Activated T-cell treated with anti-CD3 and anti-CD28 coated beads, Interleukin-2, amount 50 U/mL, for 72 hours (primary cell): ENCODE results near the gene CALHM5. TPM values are rescaled to one million over a fixed set of nuclear protein-coding genes. Genes with fewer than 3 reads are reported as not detected.

Source experiments
- ATAC-seq, 2 donors: fragments of 150-1000 bp; cut with Tn5 transposase; replicated peaks in 1 of 2; 2 replicates each; pipeline ENCODE4 v1.10.0; 2021; ENCODE audit warnings: moderate library complexity in 2 of 2, mild to moderate bottlenecking in 1 of 2
- DNase-seq, 2 donors: peaks; one replicate each; pipeline ENCODE4 v3.0.0; 2021 to 2022; ENCODE audit warnings: mixed read lengths in 1 of 2
- H3K27ac Mint-ChIP-seq: one replicate; pipeline ENCODE4 v1.8.0; 2022; ENCODE audit warnings: mild to moderate bottlenecking, moderate library complexity, mixed read lengths
- H3K27me3 Mint-ChIP-seq: one replicate; pipeline ENCODE4 v1.8.0; 2022; ENCODE audit warnings: low read depth, mixed read lengths
- H3K36me3 Mint-ChIP-seq, 2 donors: one replicate each; pipeline ENCODE4 v1.8.0; 2022; ENCODE audit warnings: mixed read lengths in 2 of 2, mild to moderate bottlenecking in 1 of 2; ENCODE audit not compliant: insufficient read depth in 2 of 2
- H3K4me1 Mint-ChIP-seq: one replicate; pipeline ENCODE4 v1.8.0; 2022; ENCODE audit warnings: low read depth, mixed read lengths
- H3K4me3 Mint-ChIP-seq, 2 donors: one replicate each; pipeline ENCODE4 v1.8.0; 2022; ENCODE audit warnings: mild to moderate bottlenecking in 2 of 2, mixed read lengths in 2 of 2, moderate library complexity in 2 of 2
- H3K9me3 Mint-ChIP-seq, 2 donors: one replicate each; pipeline ENCODE4 v1.8.0; 2022; ENCODE audit warnings: mixed read lengths in 2 of 2
- total RNA-seq, 2 donors: library from RNA; stranded (reverse); gene quantifications; one replicate each; pipeline ENCODE4 v1.2.3, GENCODE V29; 2022

CALHM5 gene
- total RNA-seq: not detected

- Mint-ChIP-seq H3K27ac (no peak within 1 kb of the TSS), H3K4me3 (no peak within 1 kb of the TSS), H3K27me3 (no peaks in the 10 kb centered on the region), H3K4me1 (no peaks in the 10 kb centered on the region), H3K36me3 (no peaks in the 10 kb centered on the region), H3K9me3 (peaks cover 0 to under 1% of the 10 kb centered on the region in 2 donors)
- DNase-seq: no peak
- ATAC-seq: no peak
Measured at GRCh38 chr6:116511424-116512110, at the start of gene CALHM5. TSS of gene CALHM5 (plus strand) at chr6:116511639. CDS start at chr6:116511697, 58 bp downstream.

GRCh38 chr6:116461932-116462885, 49.2 kb upstream of the CALHM5 start:
- DNase-seq (peak; percentile 68 to 72), ATAC-seq (peak; percentile 95 to 96)
- Mint-ChIP-seq H3K4me1 (peaks cover 41% of the 10 kb centered on the region), H3K27me3 (peaks cover 16% of the 10 kb centered on the region), H3K36me3 (peaks cover 0 to 4% of the 10 kb centered on the region in 2 donors), H3K9me3 (no peaks in the 10 kb centered on the region), H3K4me3 (peak overlapping the region; percentile 78 to 84), H3K27ac (no peak overlapping the region)

GRCh38 chr6:116463301-116463700, 48.1 kb upstream of the CALHM5 start:
- H3K4me3 Mint-ChIP-seq: no peak overlapping the region
- ATAC-seq (no peak), DNase-seq (no peak)
- no peak overlapping the region for H3K27ac Mint-ChIP-seq
- H3K4me1 Mint-ChIP-seq: peaks cover 37% of the 10 kb centered on the region
- peaks cover 16% of the 10 kb centered on the region for H3K27me3 Mint-ChIP-seq
- H3K9me3 Mint-ChIP-seq: no peaks in the 10 kb centered on the region
- peaks cover 0 to 4% of the 10 kb centered on the region in 2 donors for H3K36me3 Mint-ChIP-seq

GRCh38 chr6:116465246-116465645, 46.2 kb upstream of the CALHM5 start:
- H3K27me3 Mint-ChIP-seq: peaks cover 16% of the 10 kb centered on the region
- no peaks in the 10 kb centered on the region for H3K9me3 Mint-ChIP-seq
- peak in 1 of 2 donors; percentile 12 for DNase-seq

GRCh38 chr6:116467096-116467495, 44.3 kb upstream of the CALHM5 start:
- H3K4me3 Mint-ChIP-seq: no peak overlapping the region
- DNase-seq: no peak
- no peaks in the 10 kb centered on the region for H3K36me3 Mint-ChIP-seq
- H3K9me3 Mint-ChIP-seq: no peaks in the 10 kb centered on the region
- peaks cover 5% of the 10 kb centered on the region for H3K27me3 Mint-ChIP-seq
- H3K4me1 Mint-ChIP-seq: peaks cover 26% of the 10 kb centered on the region
- no peak overlapping the region for H3K27ac Mint-ChIP-seq
- peak in 1 of 2 donors; percentile 29 for ATAC-seq

More at GRCh38 chr6:116465246-116465645, 46.2 kb upstream of the CALHM5 start:
- no peak for ATAC-seq
- no peak overlapping the region for H3K4me3 Mint-ChIP-seq
- peaks cover 37% of the 10 kb centered on the region for H3K4me1 Mint-ChIP-seq
- peaks cover 0 to 4% of the 10 kb centered on the region in 2 donors for H3K36me3 Mint-ChIP-seq
- no peak overlapping the region for H3K27ac Mint-ChIP-seq

- Mint-ChIP-seq H3K9me3 (no peaks in the 10 kb centered on the region), H3K4me3 (no peak overlapping the region), H3K4me1 (peaks cover 24% of the 10 kb centered on the region), H3K27me3 (peaks cover 5% of the 10 kb centered on the region), H3K36me3 (no peaks in the 10 kb centered on the region), H3K27ac (no peak overlapping the region)
- ATAC-seq (no peak), DNase-seq (no peak)
Measured at GRCh38 chr6:116467514-116467913, 43.9 kb upstream of the CALHM5 start.

- DNase-seq: no peak
- no peaks in the 10 kb centered on the region for H3K27me3 Mint-ChIP-seq
- ATAC-seq: no peak
- no peak overlapping the region for H3K27ac Mint-ChIP-seq
- H3K36me3 Mint-ChIP-seq: no peaks in the 10 kb centered on the region
- no peaks in the 10 kb centered on the region for H3K9me3 Mint-ChIP-seq
- H3K4me1 Mint-ChIP-seq: peaks cover 20% of the 10 kb centered on the region
- H3K4me3 Mint-ChIP-seq: no peak overlapping the region
Measured at GRCh38 chr6:116468293-116468692, 43.1 kb upstream of the CALHM5 start.

GRCh38 chr6:116471531-116471930, 39.9 kb upstream of the CALHM5 start:
- H3K4me3 Mint-ChIP-seq: no peak overlapping the region
- ATAC-seq: no peak
- no peaks in the 10 kb centered on the region for H3K27me3 Mint-ChIP-seq
- DNase-seq: no peak
- no peaks in the 10 kb centered on the region for H3K36me3 Mint-ChIP-seq
- H3K4me1 Mint-ChIP-seq: peaks cover 23% of the 10 kb centered on the region
- H3K9me3 Mint-ChIP-seq: no peaks in the 10 kb centered on the region
- no peak overlapping the region for H3K27ac Mint-ChIP-seq

- no peaks in the 10 kb centered on the region for H3K36me3 Mint-ChIP-seq
- peaks cover 6% of the 10 kb centered on the region for H3K27me3 Mint-ChIP-seq
- no peak for DNase-seq
- no peaks in the 10 kb centered on the region for H3K9me3 Mint-ChIP-seq
- H3K27ac Mint-ChIP-seq: no peak overlapping the region
- no peak overlapping the region for H3K4me3 Mint-ChIP-seq
- H3K4me1 Mint-ChIP-seq: peaks cover 28% of the 10 kb centered on the region
- no peak for ATAC-seq
Measured at GRCh38 chr6:116472706-116473105, 38.7 kb upstream of the CALHM5 start.

- H3K27ac Mint-ChIP-seq: peak overlapping the region; percentile 28
- H3K9me3 Mint-ChIP-seq: no peaks in the 10 kb centered on the region
- DNase-seq (no peak), ATAC-seq (no peak)
- peaks cover 28% of the 10 kb centered on the region for H3K4me1 Mint-ChIP-seq
- peak overlapping the region; percentile 52 to 71 for H3K4me3 Mint-ChIP-seq
- no peaks in the 10 kb centered on the region for H3K36me3 Mint-ChIP-seq
- H3K27me3 Mint-ChIP-seq: peaks cover 6% of the 10 kb centered on the region
Measured at GRCh38 chr6:116475141-116475540, 36.3 kb upstream of the CALHM5 start.

- Mint-ChIP-seq H3K36me3 (no peaks in the 10 kb centered on the region), H3K4me3 (peak overlapping the region; percentile 52 to 71), H3K27ac (no peak overlapping the region), H3K4me1 (peaks cover 28% of the 10 kb centered on the region), H3K9me3 (no peaks in the 10 kb centered on the region), H3K27me3 (peaks cover 6% of the 10 kb centered on the region)
- ATAC-seq (peak; percentile 94 to 96), DNase-seq (peak; percentile 33 to 63)
Measured at GRCh38 chr6:116476002-116476678, 35.3 kb upstream of the CALHM5 start.

GRCh38 chr6:116482780-116483179, 28.7 kb upstream of the CALHM5 start:
- H3K4me1 Mint-ChIP-seq: no peaks in the 10 kb centered on the region
- H3K36me3 Mint-ChIP-seq: no peaks in the 10 kb centered on the region
- DNase-seq (no peak), ATAC-seq (no peak)
- no peaks in the 10 kb centered on the region for H3K27me3 Mint-ChIP-seq
- no peak overlapping the region for H3K4me3 Mint-ChIP-seq
- H3K9me3 Mint-ChIP-seq: no peaks in the 10 kb centered on the region
- H3K27ac Mint-ChIP-seq: no peak overlapping the region

- no peaks in the 10 kb centered on the region for H3K27me3 Mint-ChIP-seq
- H3K27ac Mint-ChIP-seq: no peak overlapping the region
- no peak for DNase-seq
- H3K4me3 Mint-ChIP-seq: no peak overlapping the region
- no peaks in the 10 kb centered on the region for H3K4me1 Mint-ChIP-seq
- H3K36me3 Mint-ChIP-seq: no peaks in the 10 kb centered on the region
- no peak for ATAC-seq
- H3K9me3 Mint-ChIP-seq: no peaks in the 10 kb centered on the region
Measured at GRCh38 chr6:116483616-116484015, 27.8 kb upstream of the CALHM5 start.
